Thymus (tissue), 11 donors: ENCODE measurements around the gene NUDT7. TPM values are rescaled to one million over a fixed set of nuclear protein-coding genes. Genes with fewer than 3 reads are reported as not detected.

Experiments used
- DNase-seq, 9 donors: peaks; one replicate each; pipeline ENCODE4 v3.0.0-alpha.2; 2013; ENCODE audit warnings: low spot score in 9 of 9, low read depth in 6 of 9, missing footprints in 1 of 9
- H3K27ac ChIP-seq, 2 donors: one replicate each; pipeline ENCODE4 v1.5.1; 2013; ENCODE audit warnings: control low read depth in 1 of 2, low read depth in 1 of 2, low read length in 1 of 2, mild to moderate bottlenecking in 1 of 2, moderate library complexity in 1 of 2
- H3K27me3 ChIP-seq, 2 donors: one replicate each; pipeline ENCODE4 v1.5.1; 2013; ENCODE audit warnings: low read length in 1 of 2; ENCODE audit not compliant: control insufficient read depth in 2 of 2, insufficient read depth in 1 of 2
- H3K36me3 ChIP-seq, 2 donors: one replicate each; pipeline ENCODE4 v1.5.1; 2013; ENCODE audit warnings: low read length in 1 of 2, mild to moderate bottlenecking in 1 of 2, moderate library complexity in 1 of 2; ENCODE audit not compliant: control insufficient read depth in 2 of 2, insufficient read depth in 2 of 2
- H3K4me1 ChIP-seq, 2 donors: one replicate each; pipeline ENCODE4 v1.5.1; 2013; ENCODE audit warnings: low read length in 2 of 2; ENCODE audit not compliant: control insufficient read depth in 2 of 2, insufficient read depth in 2 of 2
- H3K4me3 ChIP-seq, 2 donors: one replicate each; pipeline ENCODE4 v1.5.1; 2013; ENCODE audit warnings: low read length in 2 of 2, control low read depth in 1 of 2, mild to moderate bottlenecking in 1 of 2
- H3K9me3 ChIP-seq, 2 donors: one replicate each; pipeline ENCODE4 v1.5.1; 2013; ENCODE audit warnings: low read length in 1 of 2, mild to moderate bottlenecking in 1 of 2; ENCODE audit not compliant: control insufficient read depth in 2 of 2, insufficient read depth in 1 of 2
- WGBS: extraction: QIAGEN DNeasy Blood & Tissue Kit; methylation state at CpG from one replicate; pipeline ENCODE4 v1.1.7; 2013; 5-methylcytosine and 5-hydroxymethylcytosine counted together
- polyA plus RNA-seq: library from polyadenylated mRNA; stranded (reverse); fragments of 200-250 nt; gene quantifications from one replicate; pipeline ENCODE4 v1.2.3, GENCODE V29; 2013
- total RNA-seq: library from RNA; stranded (reverse); fragments of 120-200 nt; gene quantifications from one replicate; pipeline ENCODE4 v1.2.4, GENCODE V29; 2013
- donor health status: healthy.

NUDT7 gene
- total and polyA plus RNA-seq, 2 donors: 7.9 to 20.5 TPM

GRCh38 chr16:77739559-77739892 lies 17.2 kb downstream of the NUDT7 start:
- Histone ChIP-seq H3K27me3 (no peaks in the 10 kb centered on the region), H3K9me3 (no peaks in the 10 kb centered on the region), H3K36me3 (no peaks in the 10 kb centered on the region), H3K4me1 (no peaks in the 10 kb centered on the region), H3K27ac (no peak overlapping the region), H3K4me3 (no peak overlapping the region)
- 92% methylated on average over 1 of the region's 1 CpG for WGBS
- DNase-seq: no peak

- 93% methylated on average over 4 of the region's 4 CpGs for WGBS
- no peak for DNase-seq
- Histone ChIP-seq H3K27me3 (no peaks in the 10 kb centered on the region), H3K27ac (no peak overlapping the region), H3K9me3 (no peaks in the 10 kb centered on the region), H3K4me1 (no peaks in the 10 kb centered on the region), H3K36me3 (no peaks in the 10 kb centered on the region), H3K4me3 (no peak overlapping the region)
Observed at GRCh38 chr16:77744141-77744540, 21.8 kb downstream of the NUDT7 start.

- Histone ChIP-seq H3K27ac (no peak overlapping the region), H3K36me3 (no peaks in the 10 kb centered on the region), H3K27me3 (no peaks in the 10 kb centered on the region), H3K4me1 (no peaks in the 10 kb centered on the region), H3K9me3 (no peaks in the 10 kb centered on the region), H3K4me3 (no peak overlapping the region)
- no peak for DNase-seq
- 95% methylated on average over 1 of the region's 1 CpG for WGBS
Observed at GRCh38 chr16:77745972-77746371, 23.7 kb downstream of the NUDT7 start.

- Histone ChIP-seq H3K4me3 (no peak overlapping the region), H3K27ac (no peak overlapping the region), H3K36me3 (no peaks in the 10 kb centered on the region), H3K4me1 (no peaks in the 10 kb centered on the region), H3K27me3 (no peaks in the 10 kb centered on the region), H3K9me3 (no peaks in the 10 kb centered on the region)
- WGBS: 93% methylated on average over 7 of the region's 7 CpGs
- no peak for DNase-seq
Observed at GRCh38 chr16:77748421-77749005, 26.2 kb downstream of the NUDT7 start.

- H3K36me3 ChIP-seq: no peaks in the 10 kb centered on the region
- H3K4me1 ChIP-seq: no peaks in the 10 kb centered on the region
- no peak overlapping the region for H3K4me3 ChIP-seq
- no peaks in the 10 kb centered on the region for H3K9me3 ChIP-seq
- WGBS: 50% methylated on average over 1 of the region's 1 CpG
- no peak for DNase-seq
- H3K27me3 ChIP-seq: no peaks in the 10 kb centered on the region
- no peak overlapping the region for H3K27ac ChIP-seq
Observed at GRCh38 chr16:77749415-77749814, 27.1 kb downstream of the NUDT7 start.

- H3K9me3 ChIP-seq: no peaks in the 10 kb centered on the region
- no peak for DNase-seq
- 83% methylated on average over 5 of the region's 5 CpGs for WGBS
- no peaks in the 10 kb centered on the region for H3K36me3 ChIP-seq
- H3K4me3 ChIP-seq: no peak overlapping the region
- H3K27me3 ChIP-seq: no peaks in the 10 kb centered on the region
- H3K4me1 ChIP-seq: no peaks in the 10 kb centered on the region
- no peak overlapping the region for H3K27ac ChIP-seq
Observed at GRCh38 chr16:77758046-77758445, 35.7 kb downstream of the NUDT7 start.

- no peak overlapping the region for H3K27ac ChIP-seq
- no peaks in the 10 kb centered on the region for H3K36me3 ChIP-seq
- no peaks in the 10 kb centered on the region for H3K9me3 ChIP-seq
- no peak for DNase-seq
- H3K4me3 ChIP-seq: no peak overlapping the region
- 92% methylated on average over 2 of the region's 2 CpGs for WGBS
- H3K27me3 ChIP-seq: no peaks in the 10 kb centered on the region
- H3K4me1 ChIP-seq: no peaks in the 10 kb centered on the region
Observed at GRCh38 chr16:77758508-77758907, 36.2 kb downstream of the NUDT7 start.

- Histone ChIP-seq H3K4me1 (no peaks in the 10 kb centered on the region), H3K9me3 (no peaks in the 10 kb centered on the region), H3K4me3 (no peak overlapping the region), H3K27ac (no peak overlapping the region), H3K27me3 (no peaks in the 10 kb centered on the region), H3K36me3 (no peaks in the 10 kb centered on the region)
- no peak for DNase-seq
- WGBS: 48% methylated on average over 1 of the region's 1 CpG
Observed at GRCh38 chr16:77759201-77759600, 36.9 kb downstream of the NUDT7 start.

GRCh38 chr16:77759821-77760220 lies 37.5 kb downstream of the NUDT7 start:
- WGBS: 55% methylated on average over 3 of the region's 3 CpGs
- Histone ChIP-seq H3K27me3 (no peaks in the 10 kb centered on the region), H3K36me3 (no peaks in the 10 kb centered on the region), H3K9me3 (no peaks in the 10 kb centered on the region), H3K27ac (no peak overlapping the region), H3K4me1 (no peaks in the 10 kb centered on the region), H3K4me3 (no peak overlapping the region)
- DNase-seq: no peak

GRCh38 chr16:77760800-77761199 lies 38.5 kb downstream of the NUDT7 start:
- H3K36me3 ChIP-seq: no peaks in the 10 kb centered on the region
- no peak for DNase-seq
- no peaks in the 10 kb centered on the region for H3K27me3 ChIP-seq
- WGBS: 89% methylated on average over 1 of the region's 1 CpG
- H3K4me3 ChIP-seq: no peak overlapping the region
- H3K4me1 ChIP-seq: no peaks in the 10 kb centered on the region
- H3K9me3 ChIP-seq: no peaks in the 10 kb centered on the region
- H3K27ac ChIP-seq: no peak overlapping the region
